H1 (cell line): Measurements from ENCODE around the gene TEX35. TPM values are rescaled to one million over a fixed set of nuclear protein-coding genes. Genes with fewer than 3 reads are reported as not detected.

ENCODE experiments used
- CTCF ChIA-PET: fragments of 300-600 bp; sonication (Branson Sonifier 250); formaldehyde crosslinking; loops from one replicate; lab custom pipeline; 2021; ENCODE audit not compliant: partially characterized antibody; lab: Charles Lee
- POLR2A ChIA-PET: fragments of 300-600 bp; sonication (Branson Sonifier 250); formaldehyde crosslinking; loops from one replicate; lab custom pipeline; 2021; ENCODE audit warnings: inconsistent platforms; ENCODE audit not compliant: partially characterized antibody; lab: Charles Lee
- DNase-seq, 2 experiments: peaks; one replicate each; pipeline versions ENCODE4 v3.0.0 to v3.0.0-alpha.2; 2010 to 2022; ENCODE audit warnings: low spot score in 2 of 2, low read depth in 1 of 2, mixed read lengths in 1 of 2
- FAIRE-seq: peaks from 2 replicates; lab custom pipeline; 2011; peaks lifted over from hg19 to GRCh38; lab: Jason Lieb, UNC
- H2AFZ ChIP-seq: 2 replicates; pipeline ENCODE4 v1.8.1; 2012; ENCODE audit warnings: low read length, inconsistent platforms
- H2AK5ac ChIP-seq: 2 replicates; pipeline ENCODE4 v1.6.1; 2013; ENCODE audit warnings: low read depth, low read length
- H2BK120ac ChIP-seq: replicated peaks from 2 replicates; pipeline ENCODE3; 2013; ENCODE audit warnings: low read depth, low read length, inconsistent platforms
- H2BK12ac ChIP-seq: 2 replicates; pipeline ENCODE4 v1.6.1; 2013; ENCODE audit warnings: low read depth, low read length
- H2BK15ac ChIP-seq: 2 replicates; pipeline ENCODE4 v1.6.1; 2013; ENCODE audit warnings: low read length
- H2BK20ac ChIP-seq: 2 replicates; pipeline ENCODE4 v1.6.1; 2013; ENCODE audit warnings: low read length
- H2BK5ac ChIP-seq: 2 replicates; pipeline ENCODE4 v1.6.1; 2013; ENCODE audit warnings: low read depth, low read length
- H3K14ac ChIP-seq: 2 replicates; pipeline ENCODE4 v1.6.1; 2013; ENCODE audit warnings: inconsistent platforms; ENCODE audit not compliant: insufficient read length
- H3K18ac ChIP-seq: 2 replicates; pipeline ENCODE4 v1.6.1; 2013; ENCODE audit warnings: low read length; ENCODE audit errors: extremely low read depth
- H3K23ac ChIP-seq: 2 replicates; pipeline ENCODE4 v1.6.1; 2013; ENCODE audit warnings: inconsistent platforms; ENCODE audit not compliant: insufficient read length
- H3K23me2 ChIP-seq: 2 replicates; pipeline ENCODE4 v1.6.1; 2013; ENCODE audit warnings: low read depth, low read length
- H3K27ac ChIP-seq: 2 replicates; pipeline ENCODE4 v1.6.1; 2011; ENCODE audit warnings: low read depth, low read length, inconsistent platforms
- H3K27me3 ChIP-seq, 4 experiments: replicated peaks in 1 of 4; 1 replicate in 1 of 4; 2 replicates in 3 of 4; pipeline versions ENCODE4 v1.6.1 to v1.8.1; 2011 to 2013; ENCODE audit warnings: low read length in 3 of 4, mild to moderate bottlenecking in 3 of 4, inconsistent platforms in 2 of 4, mixed read lengths in 2 of 4, moderate library complexity in 1 of 4; ENCODE audit not compliant: control insufficient read depth in 3 of 4, insufficient read depth in 3 of 4; ENCODE audit errors: extremely low read depth in 1 of 4
- H3K36me3 ChIP-seq, 4 experiments: 2 replicates each; pipeline versions ENCODE4 v1.6.1 to v1.8.1; 2011 to 2013; ENCODE audit warnings: mild to moderate bottlenecking in 4 of 4, low read length in 3 of 4, moderate library complexity in 2 of 4, control low read depth in 1 of 4, inconsistent platforms in 1 of 4; ENCODE audit not compliant: insufficient read depth in 4 of 4, control insufficient read depth in 2 of 4
- H3K4ac ChIP-seq: replicated peaks from 2 replicates; pipeline ENCODE3; 2013; ENCODE audit warnings: low read length, low read depth, mixed read lengths, inconsistent platforms; ENCODE audit not compliant: insufficient read length
- H3K4me1 ChIP-seq, 4 experiments: replicated peaks in 1 of 4; 1 replicate in 1 of 4; 2 replicates in 3 of 4; pipeline versions ENCODE4 v1.6.1 to v1.8.1; 2011 to 2013; ENCODE audit warnings: low read length in 3 of 4, inconsistent platforms in 2 of 4, mixed read lengths in 1 of 4; ENCODE audit not compliant: insufficient read depth in 4 of 4, control insufficient read depth in 3 of 4
- H3K4me2 ChIP-seq, 2 experiments: 2 replicates each; pipeline versions ENCODE4 v1.6.1 to v1.8.1; 2011 to 2013; ENCODE audit warnings: low read depth in 2 of 2, low read length in 2 of 2, control low read depth in 1 of 2, inconsistent platforms in 1 of 2, mild to moderate bottlenecking in 1 of 2; ENCODE audit not compliant: insufficient read depth in 1 of 2
- H3K4me3 ChIP-seq, 4 experiments: fragments of 200-600, 300-600 bp in 1 of 4; sonication (generic), shearing (Covaris generic), sonication (Bioruptor Twin) in 1 of 4; 2 replicates each; pipeline versions ENCODE4 v1.5.1 to v1.8.1; 2011 to 2016; ENCODE audit warnings: low read length in 4 of 4, low read depth in 3 of 4, control low read depth in 2 of 4, inconsistent platforms in 2 of 4, mild to moderate bottlenecking in 2 of 4, mixed read lengths in 1 of 4, moderate library complexity in 1 of 4; ENCODE audit not compliant: insufficient read depth in 2 of 4; ENCODE audit errors: extremely low read depth in 1 of 4
- H3K56ac ChIP-seq: replicated peaks from 2 replicates; pipeline ENCODE3; 2013; ENCODE audit warnings: low read depth, mild to moderate bottlenecking, mixed read lengths, low read length, inconsistent platforms; ENCODE audit not compliant: insufficient read length
- H3K79me1 ChIP-seq: 2 replicates; pipeline ENCODE4 v1.6.1; 2013; ENCODE audit warnings: low read depth, low read length, control low read depth
- H3K79me2 ChIP-seq, 2 experiments: 2 replicates each; pipeline versions ENCODE4 v1.6.1 to v1.8.1; 2012 to 2013; ENCODE audit warnings: low read length in 2 of 2, mild to moderate bottlenecking in 2 of 2, inconsistent platforms in 1 of 2; ENCODE audit not compliant: insufficient read depth in 2 of 2, control insufficient read depth in 1 of 2
- H3K9ac ChIP-seq, 4 experiments: replicated peaks in 1 of 4; 1 replicate in 1 of 4; 2 replicates in 3 of 4; pipeline versions ENCODE4 v1.6.1 to v1.8.1; 2011 to 2013; ENCODE audit warnings: low read depth in 3 of 4, low read length in 3 of 4, control low read depth in 2 of 4, mild to moderate bottlenecking in 2 of 4, moderate library complexity in 2 of 4, inconsistent platforms in 1 of 4; ENCODE audit errors: extremely low read depth in 1 of 4
- H3K9me3 ChIP-seq, 2 experiments: 2 replicates each; pipeline versions ENCODE4 v1.6.1 to v1.8.1; 2012 to 2013; ENCODE audit warnings: mild to moderate bottlenecking in 2 of 2, moderate library complexity in 2 of 2, control low read depth in 1 of 2, inconsistent platforms in 1 of 2, low read depth in 1 of 2, low read length in 1 of 2, mixed read lengths in 1 of 2; ENCODE audit not compliant: insufficient read depth in 2 of 2
- H4K20me1 ChIP-seq, 2 experiments: replicated peaks in 1 of 2; 2 replicates each; pipeline versions ENCODE3 to v1.8.1; 2011 to 2013; ENCODE audit warnings: inconsistent platforms in 2 of 2, low read length in 2 of 2, mild to moderate bottlenecking in 1 of 2; ENCODE audit not compliant: insufficient read depth in 2 of 2, control insufficient read depth in 1 of 2
- H4K5ac ChIP-seq: 2 replicates; pipeline ENCODE4 v1.6.1; 2013; ENCODE audit warnings: low read length, low read depth, mixed read lengths, inconsistent platforms; ENCODE audit not compliant: insufficient read length
- H4K8ac ChIP-seq: 2 replicates; pipeline ENCODE4 v1.8.0; 2013; ENCODE audit warnings: mild to moderate bottlenecking, moderate library complexity, low read length, inconsistent platforms; ENCODE audit not compliant: insufficient read depth; ENCODE audit errors: extremely low read depth
- H4K91ac ChIP-seq: replicated peaks from 2 replicates; pipeline ENCODE3; 2013; ENCODE audit warnings: low read length, mixed read lengths, inconsistent platforms; ENCODE audit not compliant: insufficient read length
- CEBPB ChIP-seq: IDR thresholded peaks from 2 replicates; pipeline ENCODE4 v1.6.1; 2012; ENCODE audit warnings: low read depth, low read length
- HDAC6 ChIP-seq: IDR thresholded peaks from one replicate; pipeline ENCODE4 v1.7.1; 2012; ENCODE audit warnings: low read depth, mild to moderate bottlenecking, inconsistent platforms, low read length, moderate library complexity
- KDM4A ChIP-seq: IDR thresholded peaks from one replicate; pipeline ENCODE4 v1.7.1; 2012; ENCODE audit warnings: low read depth, mild to moderate bottlenecking, moderate library complexity, low read length, inconsistent platforms; ENCODE audit not compliant: severe bottlenecking
- MAFK ChIP-seq: IDR thresholded peaks from 2 replicates; pipeline ENCODE4 v1.6.1; 2012; ENCODE audit warnings: low read depth, mild to moderate bottlenecking, improper control_type of control experiment, low read length
- SIX5 ChIP-seq: IDR thresholded peaks from 2 replicates; pipeline ENCODE4 v1.6.1; 2011; ENCODE audit warnings: mild to moderate bottlenecking, low read depth, low read length
- WGBS, 2 experiments: shearing (Covaris generic) in 1 of 2; methylation state at CpG; one replicate each; pipeline versions ENCODE4 v1.1.6 to v1.1.7; 2013 to 2015; ENCODE audit warnings: low lambda C conversion rate in 2 of 2, mixed read lengths in 2 of 2, inconsistent platforms in 1 of 2, low coverage in 1 of 2, missing lambda C conversion rate in 1 of 2; ENCODE audit not compliant: insufficient replicate concordance in 2 of 2, insufficient coverage in 1 of 2, insufficient read length in 1 of 2; ENCODE audit errors: extremely low coverage in 1 of 2, missing lambda C conversion rate in 1 of 2; 5-methylcytosine and 5-hydroxymethylcytosine counted together
- polyA plus RNA-seq, 7 experiments: library from polyadenylated mRNA; depleted of rRNA in 3 of 7; stranded (reverse) in 5 of 7; unstranded in 2 of 7; fragments of >200 nt in 5 of 7; fragments of 200-250 nt in 2 of 7; gene quantifications; 1 replicate in 5 of 7; 2 replicates in 1 of 7; 4 replicates in 1 of 7; pipeline versions ENCODE4 v1.2.1 to v1.2.3, GENCODE V29; 2011 to 2013; ENCODE audit warnings: missing spikeins in 2 of 7, mixed read lengths in 2 of 7
- total RNA-seq: library from RNA; stranded (reverse); fragmentation: NEBNext Ultra II Directional; extraction: Animal tissue kit (Norgen Biotek cat#: 25700); gene quantifications from 2 replicates; pipeline ENCODE4 v1.2.1, GENCODE V29; 2021

TEX35 gene
- total and polyA plus RNA-seq, 2 of the 8 experiments (the other 6 are each of a cell fraction or from before 2014, with no cell fraction given), result 0.03 TPM; not detected in 1

DNA sequence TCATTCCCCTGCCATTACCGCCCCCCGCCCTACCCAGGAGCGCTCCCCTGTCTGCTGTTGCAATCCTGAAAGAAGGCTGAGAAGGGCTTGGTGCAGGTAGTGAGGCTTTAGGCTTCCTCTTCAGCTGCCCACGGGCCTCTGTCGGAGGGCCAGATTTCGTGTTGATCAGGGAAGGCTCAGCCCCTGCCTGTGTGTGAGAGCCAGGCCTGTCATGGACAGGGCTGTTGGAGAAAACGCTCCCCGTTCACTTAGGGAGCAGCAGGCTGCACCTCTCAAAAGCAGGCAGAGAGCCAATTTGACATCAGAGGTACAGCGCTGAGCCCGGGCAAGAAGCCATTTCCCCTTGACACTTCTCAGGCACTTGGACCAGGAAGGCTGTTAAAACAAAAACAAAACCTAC is 19.0 kb downstream of the TEX35 start:
- no peak for DNase-seq
- no peak overlapping the region for H2AK5ac ChIP-seq
- ChIA-PET POLR2A (interaction anchor here (0.6 kb wide), 1 partner anchor 471 kb away, joined by 3 read pairs; no protein-coding TSS in a partner anchor), CTCF (interaction anchor here (0.8 to 16.8 kb wide), 18 partner anchors 8 to 564 kb away, joined by 3 to 238 read pairs (median 4); no protein-coding TSS in a partner anchor)
- H3K14ac ChIP-seq, result no peak overlapping the region
- H3K4me2 ChIP-seq, result no peak overlapping the region
- H4K8ac ChIP-seq, result peak overlapping the region; percentile 22; the same call in 1 of the 2 replicates
- H2BK15ac ChIP-seq, result no peak overlapping the region
- H3K27ac ChIP-seq, result no peak overlapping the region
- no peak overlapping the region for H2BK120ac ChIP-seq
- H3K36me3 ChIP-seq, result no peaks in the 10 kb centered on the region
- no peak overlapping the region for H4K91ac ChIP-seq
- H3K4ac ChIP-seq, result no peak overlapping the region
- H3K79me1 ChIP-seq, result no peaks in the 10 kb centered on the region
- H3K27me3 ChIP-seq, result no peaks in the 10 kb centered on the region
- peaks cover 0 to 2% (median under 1%) of the 10 kb centered on the region in 4 experiments; a peak in 1 of 7 replicates for H3K4me1 ChIP-seq
- H3K23ac ChIP-seq, result no peak overlapping the region
- H4K20me1 ChIP-seq, result no peaks in the 10 kb centered on the region
- no peak overlapping the region for H3K4me3 ChIP-seq
- H3K9me3 ChIP-seq, result no peaks in the 10 kb centered on the region
- FAIRE-seq, result no peak
- WGBS, 2 experiments, result 91% methylated on average over 10 of the region's 10 CpGs; no CpG with 5 or more reads in 1 of the 2 experiments
- H2BK20ac ChIP-seq, result no peak overlapping the region
- peak overlapping the region; percentile 79; the same call in 1 of the 2 replicates for H2AFZ ChIP-seq
- TF ChIP-seq CEBPB, result no peak
- TF ChIP-seq MAFK, result no peak
- no peak for TF ChIP-seq KDM4A
- no peak for TF ChIP-seq HDAC6
- TF ChIP-seq SIX5, result no peak
- TF ChIP-seq, all 59 proteins: peak for 0
- H3K18ac ChIP-seq, result no peak overlapping the region
- no peaks in the 10 kb centered on the region for H3K79me2 ChIP-seq
- no peak overlapping the region for H2BK5ac ChIP-seq
- H3K23me2 ChIP-seq, result no peaks in the 10 kb centered on the region
- H4K5ac ChIP-seq, result no peak overlapping the region
- H3K9ac ChIP-seq, result no peak overlapping the region
- no peak overlapping the region for H2BK12ac ChIP-seq
- no peak overlapping the region for H3K56ac ChIP-seq
